ENCODE data around the gene DNAJC25. TPM values are rescaled to one million over a fixed set of nuclear protein-coding genes. Genes with fewer than 3 reads are reported as not detected.

DNAJC25 gene
- total and polyA plus RNA-seq, 4 donors, result 5.0 to 6.5 (median 6.0) TPM

DNA sequence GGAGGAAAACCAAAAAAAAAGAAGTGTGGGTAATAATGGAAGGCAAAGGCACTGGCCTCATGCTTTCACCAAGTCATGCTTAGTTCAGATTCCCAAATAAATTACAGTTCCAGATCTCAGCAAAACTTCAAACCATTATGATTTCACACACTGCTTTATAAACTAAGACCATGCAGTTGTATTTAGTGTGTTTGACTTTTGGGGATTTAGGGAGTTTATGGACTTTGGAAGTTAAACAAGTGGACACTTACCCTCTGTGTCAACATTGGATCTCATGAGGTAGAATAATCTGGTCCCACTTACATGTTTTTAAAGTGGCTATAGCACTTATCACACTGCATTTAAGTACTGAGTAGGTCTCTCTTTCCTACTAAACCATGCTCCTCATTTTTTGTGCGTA lies 3.7 kb downstream of the DNAJC25 start:
- no peaks in the 10 kb centered on the region for H3K9me3 ChIP-seq (ENCODE audit: control insufficient read depth in 4 of 4, insufficient read depth in 3 of 4, low read length in 3 of 4)
- no peak overlapping the region for H3K9ac ChIP-seq (ENCODE audit: insufficient read depth in 1 of 2, low read length in 2 of 2)
- WGBS, 2 donors, result 78 to 92% methylated on average over 1 of the region's 1 CpG
- no peak overlapping the region for H3K4me3 ChIP-seq
- ATAC-seq (ENCODE audit: insufficient read depth, low FRiP score) (no peak), DNase-seq (no peak)
- no peaks in the 10 kb centered on the region for H3K27me3 ChIP-seq (ENCODE audit: control insufficient read depth in 3 of 3, insufficient read depth in 3 of 3, low read length in 2 of 3)
- H3K27ac ChIP-seq (ENCODE audit: low read depth in 1 of 2, low read length in 1 of 2), result no peak overlapping the region
- peaks cover 0 to 5% (median 0%) of the 10 kb centered on the region in 4 donors for H3K36me3 ChIP-seq (ENCODE audit: control insufficient read depth in 4 of 4, insufficient read depth in 4 of 4, low read length in 4 of 4)
- TF ChIP-seq, protein P1, sequence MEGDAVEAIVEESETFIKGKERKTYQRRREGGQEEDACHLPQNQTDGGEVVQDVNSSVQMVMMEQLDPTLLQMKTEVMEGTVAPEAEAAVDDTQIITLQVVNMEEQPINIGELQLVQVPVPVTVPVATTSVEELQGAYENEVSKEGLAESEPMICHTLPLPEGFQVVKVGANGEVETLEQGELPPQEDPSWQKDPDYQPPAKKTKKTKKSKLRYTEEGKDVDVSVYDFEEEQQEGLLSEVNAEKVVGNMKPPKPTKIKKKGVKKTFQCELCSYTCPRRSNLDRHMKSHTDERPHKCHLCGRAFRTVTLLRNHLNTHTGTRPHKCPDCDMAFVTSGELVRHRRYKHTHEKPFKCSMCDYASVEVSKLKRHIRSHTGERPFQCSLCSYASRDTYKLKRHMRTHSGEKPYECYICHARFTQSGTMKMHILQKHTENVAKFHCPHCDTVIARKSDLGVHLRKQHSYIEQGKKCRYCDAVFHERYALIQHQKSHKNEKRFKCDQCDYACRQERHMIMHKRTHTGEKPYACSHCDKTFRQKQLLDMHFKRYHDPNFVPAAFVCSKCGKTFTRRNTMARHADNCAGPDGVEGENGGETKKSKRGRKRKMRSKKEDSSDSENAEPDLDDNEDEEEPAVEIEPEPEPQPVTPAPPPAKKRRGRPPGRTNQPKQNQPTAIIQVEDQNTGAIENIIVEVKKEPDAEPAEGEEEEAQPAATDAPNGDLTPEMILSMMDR (IDR thresholded peaks at IDR 0.05; ENCODE audit: control extremely low read depth, extremely low read depth), result no peak
- H3K4me1 ChIP-seq (ENCODE audit: control insufficient read depth in 5 of 5, insufficient read depth in 5 of 5, low read length in 5 of 5), result peaks cover 2 to 27% (median 8%) of the 10 kb centered on the region in 5 donors

DNA sequence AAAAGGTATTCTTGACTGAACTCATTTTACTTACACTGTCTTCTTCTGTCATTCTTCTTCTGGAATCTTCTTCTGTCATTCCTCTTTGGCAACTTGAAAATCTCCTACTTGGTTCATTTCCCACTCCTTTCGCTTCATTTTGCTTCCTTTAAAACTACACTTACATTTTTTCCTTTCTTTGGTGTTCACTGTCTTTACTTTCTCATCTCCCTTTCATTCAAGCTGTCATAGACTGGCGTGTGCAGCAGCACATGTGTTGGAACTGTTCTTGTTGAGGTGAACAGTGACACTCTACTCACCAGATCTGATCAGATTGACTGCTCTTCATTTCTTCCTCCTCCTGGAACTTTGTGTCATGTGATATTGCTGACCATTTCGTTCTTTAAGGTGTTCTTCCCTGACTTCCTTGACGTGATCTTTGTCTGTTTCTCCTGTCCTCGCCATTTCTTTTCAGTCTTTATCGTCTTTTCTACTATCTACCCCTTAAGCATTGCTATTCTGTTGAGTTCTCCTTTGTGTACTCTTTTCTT lies 6.4 kb downstream of the DNAJC25 start:
- TF ChIP-seq, protein P1 (IDR thresholded peaks at IDR 0.05; ENCODE audit: control extremely low read depth, extremely low read depth), result no peak
- H3K9ac ChIP-seq (ENCODE audit: insufficient read depth in 1 of 2, low read length in 2 of 2), result no peak overlapping the region
- no peak for DNase-seq
- no peak overlapping the region for H3K27ac ChIP-seq (ENCODE audit: low read depth in 1 of 2, low read length in 1 of 2)
- H3K4me1 ChIP-seq (ENCODE audit: control insufficient read depth in 5 of 5, insufficient read depth in 5 of 5, low read length in 5 of 5), result peaks cover under 1 to 23% (median 4%) of the 10 kb centered on the region in 5 donors
- no peak overlapping the region for H3K4me3 ChIP-seq
- no peaks in the 10 kb centered on the region for H3K36me3 ChIP-seq (ENCODE audit: control insufficient read depth in 4 of 4, insufficient read depth in 4 of 4, low read length in 4 of 4)
- no peak for ATAC-seq (ENCODE audit: insufficient read depth, low FRiP score)
- no peaks in the 10 kb centered on the region for H3K27me3 ChIP-seq (ENCODE audit: control insufficient read depth in 3 of 3, insufficient read depth in 3 of 3, low read length in 2 of 3)
- H3K9me3 ChIP-seq (ENCODE audit: control insufficient read depth in 4 of 4, insufficient read depth in 3 of 4, low read length in 3 of 4), result no peaks in the 10 kb centered on the region
- 87 to 89% methylated on average over 6 of the region's 6 CpGs for WGBS, 2 donors

DNA sequence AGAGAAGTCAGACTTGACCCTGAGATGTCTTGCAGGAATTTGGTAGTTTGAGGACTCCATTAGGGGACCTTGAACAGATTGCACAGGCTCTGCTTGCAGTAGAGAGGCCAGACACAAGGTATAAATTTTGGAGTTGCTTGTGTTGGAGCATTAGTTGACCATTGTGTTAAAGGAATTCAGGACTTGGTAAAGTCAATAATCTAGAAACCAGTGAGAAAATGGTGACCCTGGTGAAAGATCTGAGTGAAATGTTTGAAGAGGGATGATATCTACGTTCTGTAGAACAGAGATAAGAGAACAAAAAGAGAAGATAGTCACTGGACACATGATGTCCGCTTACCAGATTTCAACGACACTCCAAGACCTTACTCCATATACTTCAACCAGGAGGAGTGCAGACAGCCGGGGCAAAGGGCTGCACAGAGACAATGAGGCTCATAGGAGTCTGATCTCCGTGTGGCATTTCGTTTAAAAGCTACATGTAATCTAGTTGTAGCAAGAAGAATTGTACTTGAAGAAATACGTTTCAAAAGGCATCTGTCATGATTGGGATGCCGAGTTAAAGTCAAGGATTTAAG lies 13.2 kb downstream of the DNAJC25 start:
- H3K4me1 ChIP-seq (ENCODE audit: control insufficient read depth in 5 of 5, insufficient read depth in 5 of 5, low read length in 5 of 5), result no peaks in the 10 kb centered on the region
- no peaks in the 10 kb centered on the region for H3K27me3 ChIP-seq (ENCODE audit: control insufficient read depth in 3 of 3, insufficient read depth in 3 of 3, low read length in 2 of 3)
- WGBS, 2 donors, result 88 to 90% methylated on average over 8 of the region's 8 CpGs
- no peaks in the 10 kb centered on the region for H3K9me3 ChIP-seq (ENCODE audit: control insufficient read depth in 4 of 4, insufficient read depth in 3 of 4, low read length in 3 of 4)
- no peak overlapping the region for H3K27ac ChIP-seq (ENCODE audit: low read depth in 1 of 2, low read length in 1 of 2)
- ATAC-seq (ENCODE audit: insufficient read depth, low FRiP score) (no peak), DNase-seq (no peak)
- no peak overlapping the region for H3K4me3 ChIP-seq
- peaks cover 0 to 18% (median 1%) of the 10 kb centered on the region in 4 donors for H3K36me3 ChIP-seq (ENCODE audit: control insufficient read depth in 4 of 4, insufficient read depth in 4 of 4, low read length in 4 of 4)
- TF ChIP-seq, protein P1 (IDR thresholded peaks at IDR 0.05; ENCODE audit: control extremely low read depth, extremely low read depth), result no peak
- H3K9ac ChIP-seq (ENCODE audit: insufficient read depth in 1 of 2, low read length in 2 of 2), result no peak overlapping the region
